Ascending aorta (tissue), 2 donors: ENCODE results near the gene TSC1. TPM values are rescaled to one million over a fixed set of nuclear protein-coding genes. Genes with fewer than 3 reads are reported as not detected.

Source experiments
- DNase-seq, 2 donors: peaks; one replicate each; pipeline ENCODE4 v3.0.0-alpha.2; 2019; ENCODE audit warnings: low spot score in 2 of 2
- H3K27ac ChIP-seq, 2 donors: fragments of 200-600 bp; sonication (generic); one replicate each; pipeline ENCODE4 v1.5.1; 2016 to 2017; ENCODE audit warnings: mild to moderate bottlenecking in 1 of 2
- H3K27me3 ChIP-seq: fragments of 200-600 bp; sonication (generic); one replicate; pipeline ENCODE4 v1.5.1; 2017
- H3K36me3 ChIP-seq, 2 donors: fragments of 200-600 bp; sonication (generic); one replicate each; pipeline ENCODE4 v1.5.1; 2016
- H3K4me1 ChIP-seq, 2 donors: fragments of 200-600 bp; sonication (generic); one replicate each; pipeline ENCODE4 v1.5.1; 2016 to 2017; ENCODE audit warnings: mild to moderate bottlenecking in 1 of 2
- H3K4me3 ChIP-seq, 2 donors: fragments of 200-600 bp; sonication (generic); one replicate each; pipeline ENCODE4 v1.5.1; 2016 to 2017; ENCODE audit warnings: mild to moderate bottlenecking in 1 of 2
- H3K9me3 ChIP-seq, 2 donors: fragments of 200-600 bp; sonication (generic); one replicate each; pipeline ENCODE4 v1.5.1; 2016
- CTCF ChIP-seq, 3 experiments: fragments of 200-600 bp in 2 of 3; fragments of 450-650 bp in 1 of 3; sonication (generic) in 2 of 3; IDR thresholded peaks; one replicate each; pipeline ENCODE4 v1.5.1; 2016 to 2019; ENCODE audit warnings: antibody characterized with exemption in 3 of 3, mild to moderate bottlenecking in 1 of 3, moderate library complexity in 1 of 3
- intact Hi-C: fragments of 100-400 bp; cut with DNase I; formaldehyde crosslinking; loops from one replicate; pipeline ENCODE4 v1.15.1; 2023
- total RNA-seq: library from RNA; depleted of rRNA; stranded (reverse); fragments of >200 nt; gene quantifications from one replicate; pipeline ENCODE4 v1.1.0, GENCODE V29; 2016

Gene TSC1
- total RNA-seq, 1 donor from 2014 or later, result 39.8 TPM

GRCh38 chr9:132947756-132948155 is 3.3 kb upstream of the TSC1 start:
- H3K36me3 ChIP-seq, result no peaks in the 10 kb centered on the region
- DNase-seq, result no peak
- TF ChIP-seq CTCF (IDR thresholded peaks at IDR 0.05), result no peak
- H3K27ac ChIP-seq, result no peak overlapping the region
- intact Hi-C loops, result loop anchor here (10.0 kb wide), 2 partner anchors 197 to 1077 kb away; partner anchors contain the start of gene BRD3OS
- H3K4me1 ChIP-seq, result peaks cover 0 to 8% of the 10 kb centered on the region in 2 donors
- H3K9me3 ChIP-seq, result no peaks in the 10 kb centered on the region
- no peaks in the 10 kb centered on the region for H3K27me3 ChIP-seq
- H3K4me3 ChIP-seq, result no peak overlapping the region

GRCh38 chr9:132946631-132947295 is 2.3 kb upstream of the TSC1 start:
- peaks cover 0 to 14% of the 10 kb centered on the region in 2 donors for H3K4me1 ChIP-seq
- H3K27ac ChIP-seq, result no peak overlapping the region
- no peak for TF ChIP-seq CTCF (IDR thresholded peaks at IDR 0.05)
- H3K9me3 ChIP-seq, result no peaks in the 10 kb centered on the region
- no peaks in the 10 kb centered on the region for H3K36me3 ChIP-seq
- H3K4me3 ChIP-seq, result no peak overlapping the region
- intact Hi-C loops, result loop anchor here (10.0 kb wide), 2 partner anchors 198 to 1078 kb away; partner anchors contain the start of gene BRD3OS
- H3K27me3 ChIP-seq, result no peaks in the 10 kb centered on the region
- no peak for DNase-seq

- Histone ChIP-seq H3K27ac (no peak overlapping the region), H3K4me3 (no peak overlapping the region)
- intact Hi-C loops, result loop anchor here (10.0 kb wide), 2 partner anchors 199 to 1079 kb away; partner anchors contain the start of gene BRD3OS
Measured at GRCh38 chr9:132946211-132946610, 1.8 kb upstream of the TSC1 start.

GRCh38 chr9:132945186-132946130 is 1.0 kb upstream of the TSC1 start:
- H3K4me1 ChIP-seq, result peaks cover 0 to 14% of the 10 kb centered on the region in 2 donors
- H3K27me3 ChIP-seq, result no peaks in the 10 kb centered on the region
- peak overlapping the region; percentile 94 to 96 for H3K27ac ChIP-seq
- no peaks in the 10 kb centered on the region for H3K9me3 ChIP-seq
- no peak for DNase-seq
- H3K36me3 ChIP-seq, result no peaks in the 10 kb centered on the region
- TF ChIP-seq CTCF (IDR thresholded peaks at IDR 0.05), result no peak
- H3K4me3 ChIP-seq, result peak overlapping the region; percentile 69 to 82
- intact Hi-C loops, result loop anchor here (2.0 to 10.0 kb wide), 3 partner anchors 199 to 1079 kb away; partner anchors contain the start of genes BRD3OS and GTF3C4

More at GRCh38 chr9:132946211-132946610, 1.8 kb upstream of the TSC1 start:
- no peaks in the 10 kb centered on the region for H3K27me3 ChIP-seq
- H3K9me3 ChIP-seq, result no peaks in the 10 kb centered on the region
- peaks cover 0 to 14% of the 10 kb centered on the region in 2 donors for H3K4me1 ChIP-seq
- H3K36me3 ChIP-seq, result no peaks in the 10 kb centered on the region
- no peak for TF ChIP-seq CTCF (IDR thresholded peaks at IDR 0.05)
- DNase-seq, result no peak

- DNase-seq, result no peak
- no peak for TF ChIP-seq CTCF (IDR thresholded peaks at IDR 0.05)
- H3K36me3 ChIP-seq, result no peaks in the 10 kb centered on the region
- H3K4me3 ChIP-seq, result peak overlapping the region; percentile 69 to 82
- intact Hi-C loops, result loop anchor here (1.0 to 10.0 kb wide), 5 partner anchors 65 to 1081 kb away; partner anchors contain the start of genes AK8, BRD3OS, GTF3C4 and GTF3C5
- peaks cover 0 to 14% of the 10 kb centered on the region in 2 donors for H3K4me1 ChIP-seq
- peak overlapping the region; percentile 94 to 96 for H3K27ac ChIP-seq
- no peaks in the 10 kb centered on the region for H3K9me3 ChIP-seq
- no peaks in the 10 kb centered on the region for H3K27me3 ChIP-seq
Measured at GRCh38 chr9:132943651-132944293, 644 bp downstream of the TSC1 start.
